Measurements from ENCODE around the gene KCNT1.

KCNT1 gene

GRCh38 chr9:135701067-135701958 lies 672 bp upstream of the KCNT1 start:
- DNase-seq (ENCODE audit: low read depth, low spot score): no peak
- CTCF ChIA-PET: interaction anchor here (1.4 to 1.5 kb wide), 2 partner anchors 13 to 14 kb away, joined by 5 read pairs; no protein-coding TSS in a partner anchor
- H3K4me3 ChIP-seq (ENCODE audit: low read depth, low read length): no peak overlapping the region
- TF ChIP-seq CTCF (IDR thresholded peaks at IDR 0.05; ENCODE audit: insufficient read depth, low read length, missing control alignments): no peak
- POLR2A ChIA-PET: no interaction called here

- ChIA-PET POLR2A (interaction anchor here (1.1 kb wide), 1 partner anchor 10 kb away, joined by 3 read pairs; no protein-coding TSS in a partner anchor), CTCF (interaction anchor here (0.7 to 3.2 kb wide), 3 partner anchors 10 to 264 kb away, joined by 3 to 19 read pairs (median 3); no protein-coding TSS in a partner anchor)
- DNase-seq (ENCODE audit: low read depth, low spot score): no peak
- no peak for TF ChIP-seq CTCF (IDR thresholded peaks at IDR 0.05; ENCODE audit: insufficient read depth, low read length, missing control alignments)
- no peak overlapping the region for H3K4me3 ChIP-seq (ENCODE audit: low read depth, low read length)
These were observed 1.7 kb downstream of the KCNT1 start for GRCh38 chr9:135703726-135704125.

GRCh38 chr9:135704483-135704882 lies 2.5 kb downstream of the KCNT1 start:
- DNase-seq (ENCODE audit: low read depth, low spot score): no peak
- CTCF ChIA-PET: interaction anchor here (1.2 to 3.2 kb wide), 2 partner anchors 11 to 13 kb away, joined by 3 to 19 read pairs; no protein-coding TSS in a partner anchor
- H3K4me3 ChIP-seq (ENCODE audit: low read depth, low read length): no peak overlapping the region
- TF ChIP-seq CTCF (IDR thresholded peaks at IDR 0.05; ENCODE audit: insufficient read depth, low read length, missing control alignments): no peak
- POLR2A ChIA-PET: interaction anchor here (1.1 kb wide), 1 partner anchor 9 kb away, joined by 3 read pairs; no protein-coding TSS in a partner anchor

- ChIA-PET CTCF (interaction anchor here (0.6 to 1.0 kb wide), 2 partner anchors 8 to 263 kb away, joined by 3 read pairs; no protein-coding TSS in a partner anchor), POLR2A (no interaction called here)
- no peak overlapping the region for H3K4me3 ChIP-seq (ENCODE audit: low read depth, low read length)
- DNase-seq (ENCODE audit: low read depth, low spot score): no peak
- no peak for TF ChIP-seq CTCF (IDR thresholded peaks at IDR 0.05; ENCODE audit: insufficient read depth, low read length, missing control alignments)
These were observed 3.4 kb downstream of the KCNT1 start for GRCh38 chr9:135705376-135705775.

GRCh38 chr9:135706288-135706687 lies 4.3 kb downstream of the KCNT1 start:
- CTCF ChIA-PET: no interaction called here
- POLR2A ChIA-PET: no interaction called here
- H3K4me3 ChIP-seq (ENCODE audit: low read depth, low read length): no peak overlapping the region
- no peak for DNase-seq (ENCODE audit: low read depth, low spot score)
- no peak for TF ChIP-seq CTCF (IDR thresholded peaks at IDR 0.05; ENCODE audit: insufficient read depth, low read length, missing control alignments)

Data from AG04449 (cell line).